Astrocyte of the spinal cord (primary cell): Measurements from ENCODE around the gene NUP214.
"Not testable (repeated sequence)": the region's sequence is repeated elsewhere in the genome, so short reads cannot be mapped to it uniquely, and the experiment has no call there.

Experiments used
- DNase-seq: peaks from one replicate; pipeline ENCODE4 v3.0.0; 2011; ENCODE audit warnings: low read depth, low spot score
- H3K4me3 ChIP-seq: 2 replicates; pipeline ENCODE4 v1.5.1; 2011; ENCODE audit warnings: low read depth, mild to moderate bottlenecking, low read length, moderate library complexity
- in situ Hi-C: cut with HindIII; loops from 2 replicates; pipeline ENCODE4 v1.10.0; 2017; ENCODE audit warnings: low sequenced_read_pairs
- TF ChIP-seq, protein P1 (sequence below): IDR thresholded peaks from 2 replicates; pipeline ENCODE4 v1.5.1; 2012; ENCODE audit warnings: low read depth, mild to moderate bottlenecking, low read length, inconsistent platforms

NUP214 gene

GRCh38 chr9:131197160-131197911, 72.0 kb downstream of the NUP214 start:
- TF ChIP-seq, protein P1, sequence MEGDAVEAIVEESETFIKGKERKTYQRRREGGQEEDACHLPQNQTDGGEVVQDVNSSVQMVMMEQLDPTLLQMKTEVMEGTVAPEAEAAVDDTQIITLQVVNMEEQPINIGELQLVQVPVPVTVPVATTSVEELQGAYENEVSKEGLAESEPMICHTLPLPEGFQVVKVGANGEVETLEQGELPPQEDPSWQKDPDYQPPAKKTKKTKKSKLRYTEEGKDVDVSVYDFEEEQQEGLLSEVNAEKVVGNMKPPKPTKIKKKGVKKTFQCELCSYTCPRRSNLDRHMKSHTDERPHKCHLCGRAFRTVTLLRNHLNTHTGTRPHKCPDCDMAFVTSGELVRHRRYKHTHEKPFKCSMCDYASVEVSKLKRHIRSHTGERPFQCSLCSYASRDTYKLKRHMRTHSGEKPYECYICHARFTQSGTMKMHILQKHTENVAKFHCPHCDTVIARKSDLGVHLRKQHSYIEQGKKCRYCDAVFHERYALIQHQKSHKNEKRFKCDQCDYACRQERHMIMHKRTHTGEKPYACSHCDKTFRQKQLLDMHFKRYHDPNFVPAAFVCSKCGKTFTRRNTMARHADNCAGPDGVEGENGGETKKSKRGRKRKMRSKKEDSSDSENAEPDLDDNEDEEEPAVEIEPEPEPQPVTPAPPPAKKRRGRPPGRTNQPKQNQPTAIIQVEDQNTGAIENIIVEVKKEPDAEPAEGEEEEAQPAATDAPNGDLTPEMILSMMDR, result no peak
- in situ Hi-C loops, result no loop called here
- H3K4me3 ChIP-seq, result no peak overlapping the region
- no peak for DNase-seq

GRCh38 chr9:131198041-131198715, 72.8 kb downstream of the NUP214 start:
- TF ChIP-seq, protein P1, result no peak
- no peak overlapping the region for H3K4me3 ChIP-seq
- in situ Hi-C loops, result no loop called here
- DNase-seq, result no peak

DNA sequence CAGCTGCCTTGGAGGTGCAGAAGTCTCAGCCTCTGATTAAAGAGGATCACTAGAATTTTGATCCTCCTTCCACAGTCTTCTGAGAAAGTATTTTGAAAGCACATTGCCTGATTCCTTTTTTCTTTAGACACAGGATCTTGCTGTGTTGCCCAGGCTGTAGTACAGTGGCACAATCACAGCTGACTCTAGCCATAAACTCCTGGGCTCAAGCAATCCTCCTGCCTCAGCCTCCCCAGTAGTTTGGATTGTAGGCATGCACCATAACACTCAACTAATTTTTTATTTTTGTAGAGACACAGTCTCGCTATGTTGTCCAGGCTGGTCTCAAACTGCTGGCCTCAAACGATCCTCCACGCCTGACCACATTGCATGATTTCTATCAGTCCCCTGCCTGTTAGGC, 76.5 kb downstream of the NUP214 start:
- in situ Hi-C loops, result no loop called here
- no peak for DNase-seq
- TF ChIP-seq, protein P1, result no peak
- H3K4me3 ChIP-seq, result no peak overlapping the region

DNA sequence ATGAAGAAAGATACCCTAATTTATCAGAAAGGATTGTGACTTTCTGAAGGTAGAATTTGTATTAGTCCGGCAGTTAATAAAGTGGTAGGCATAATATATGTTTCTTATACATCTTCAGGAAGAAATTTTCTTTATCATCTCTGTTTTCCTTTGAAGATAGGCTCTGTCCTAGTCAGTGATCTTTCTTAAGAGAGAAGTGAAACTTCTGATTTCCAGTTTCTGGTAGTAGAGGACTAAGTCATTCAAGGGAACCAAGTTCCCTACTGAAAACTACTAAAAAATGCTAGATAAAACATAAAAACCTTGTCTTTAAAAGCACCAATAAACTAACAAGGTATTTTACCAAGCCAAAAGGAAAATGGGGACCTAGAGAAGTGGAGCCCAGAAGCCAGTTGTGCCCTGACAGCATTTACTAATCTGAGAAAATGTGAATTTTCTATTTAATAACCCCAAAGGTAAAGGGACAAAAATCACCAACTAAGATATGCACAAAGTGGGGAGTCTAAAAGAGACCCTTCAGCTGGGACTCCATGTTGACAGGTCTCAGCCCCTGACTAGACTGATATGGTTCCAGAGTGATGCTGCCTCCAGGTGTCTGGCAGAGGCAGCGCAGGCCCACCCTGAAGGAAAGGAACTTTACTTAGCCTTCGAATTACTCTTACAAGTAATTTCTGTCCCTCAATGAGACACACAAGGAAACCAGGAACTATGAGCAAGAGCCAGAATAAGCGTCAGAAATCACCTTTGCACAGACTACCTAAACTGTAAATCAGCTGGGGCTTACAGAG, 78.2 kb downstream of the NUP214 start:
- H3K4me3 ChIP-seq, result no peak overlapping the region
- in situ Hi-C loops, result no loop called here
- TF ChIP-seq, protein P1, result peak; percentile 52
- DNase-seq, result no peak

DNA sequence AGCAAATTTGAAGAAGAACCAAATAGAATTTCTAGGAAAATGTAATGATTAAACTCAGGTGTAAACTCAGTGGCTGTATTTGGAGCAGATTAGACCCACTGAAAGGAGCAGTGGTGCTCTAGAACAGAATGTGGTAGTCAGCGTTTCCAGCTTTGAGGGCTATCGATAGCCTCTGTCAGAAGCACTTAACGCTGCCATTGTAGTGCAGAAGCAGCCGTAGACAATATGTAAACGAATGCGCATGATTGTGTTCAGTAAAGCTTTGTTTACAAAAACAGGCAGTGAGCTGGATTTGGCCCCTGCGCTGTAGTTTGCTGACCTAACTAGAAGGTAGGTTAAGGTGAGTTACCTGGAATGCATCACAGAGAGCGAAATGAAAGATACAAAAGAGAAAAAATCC, 78.9 kb downstream of the NUP214 start:
- in situ Hi-C loops, result no loop called here
- DNase-seq, result no peak
- no peak overlapping the region for H3K4me3 ChIP-seq
- TF ChIP-seq, protein P1, result no peak

DNA sequence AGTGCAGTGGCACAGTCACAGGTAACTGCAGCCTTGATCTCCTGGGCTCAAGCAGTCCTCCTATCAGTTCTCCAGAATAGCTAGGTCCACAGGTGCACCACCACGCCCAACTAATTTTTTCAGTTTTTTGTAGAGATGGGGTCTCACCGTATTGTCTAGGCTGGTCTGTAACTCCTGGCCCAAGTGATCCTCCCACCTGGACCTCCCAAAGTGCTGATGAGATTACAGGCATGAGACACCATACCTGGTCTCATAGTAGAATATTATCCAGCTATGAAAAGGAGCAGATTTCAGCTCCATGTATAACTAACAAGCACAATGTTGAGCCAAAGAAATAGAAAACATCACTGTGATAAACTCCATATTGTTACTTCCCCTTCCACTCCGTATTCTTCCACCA, 81.1 kb downstream of the NUP214 start:
- in situ Hi-C loops, result no loop called here
- DNase-seq, result no peak
- TF ChIP-seq, protein P1, result no peak
- H3K4me3 ChIP-seq, result no peak overlapping the region

GRCh38 chr9:131211920-131212319, 86.5 kb downstream of the NUP214 start:
- in situ Hi-C loops, DNase-seq, H3K4me3 ChIP-seq: not testable (repeated sequence)
